ENCODE results near the gene CFAP100.

DNA sequence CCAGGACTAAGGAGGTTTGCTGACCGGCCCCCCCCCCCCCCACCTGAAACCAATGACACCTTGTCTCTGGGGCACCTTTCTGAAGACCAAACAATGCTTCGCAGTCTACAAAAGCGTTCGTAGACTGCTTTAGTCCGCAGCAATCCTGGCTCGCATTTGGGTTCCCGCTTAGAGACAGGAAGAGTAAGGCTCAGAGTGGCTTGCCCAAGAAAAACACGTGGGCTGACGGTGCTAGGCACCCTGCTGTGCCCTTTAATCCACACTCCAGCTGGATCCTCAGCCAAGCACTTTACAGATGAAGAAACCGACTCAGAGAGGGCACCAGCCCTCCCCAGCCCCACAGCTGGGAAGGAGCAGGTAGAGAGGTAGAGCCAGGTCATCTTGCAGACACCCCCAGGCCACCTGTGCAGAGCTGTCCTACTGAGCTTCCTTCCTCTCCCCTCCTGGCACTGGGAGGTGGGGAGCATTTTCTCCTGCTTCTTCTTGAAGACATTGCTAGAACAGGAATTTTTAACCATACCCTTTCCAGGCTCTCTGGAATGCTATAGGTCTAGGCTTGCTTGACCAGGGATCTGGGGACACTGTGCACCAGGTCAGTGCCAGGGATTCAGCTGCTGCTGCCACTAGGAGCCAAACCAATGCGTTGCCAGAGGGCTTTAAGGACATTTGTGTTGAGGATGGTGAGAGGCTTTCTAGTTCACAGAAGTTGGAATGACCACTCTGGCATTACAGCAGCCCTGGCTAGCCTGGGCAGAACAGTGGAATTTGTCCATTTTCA, 36.5 kb upstream of the CFAP100 start:
- TF ChIP-seq, protein P1, sequence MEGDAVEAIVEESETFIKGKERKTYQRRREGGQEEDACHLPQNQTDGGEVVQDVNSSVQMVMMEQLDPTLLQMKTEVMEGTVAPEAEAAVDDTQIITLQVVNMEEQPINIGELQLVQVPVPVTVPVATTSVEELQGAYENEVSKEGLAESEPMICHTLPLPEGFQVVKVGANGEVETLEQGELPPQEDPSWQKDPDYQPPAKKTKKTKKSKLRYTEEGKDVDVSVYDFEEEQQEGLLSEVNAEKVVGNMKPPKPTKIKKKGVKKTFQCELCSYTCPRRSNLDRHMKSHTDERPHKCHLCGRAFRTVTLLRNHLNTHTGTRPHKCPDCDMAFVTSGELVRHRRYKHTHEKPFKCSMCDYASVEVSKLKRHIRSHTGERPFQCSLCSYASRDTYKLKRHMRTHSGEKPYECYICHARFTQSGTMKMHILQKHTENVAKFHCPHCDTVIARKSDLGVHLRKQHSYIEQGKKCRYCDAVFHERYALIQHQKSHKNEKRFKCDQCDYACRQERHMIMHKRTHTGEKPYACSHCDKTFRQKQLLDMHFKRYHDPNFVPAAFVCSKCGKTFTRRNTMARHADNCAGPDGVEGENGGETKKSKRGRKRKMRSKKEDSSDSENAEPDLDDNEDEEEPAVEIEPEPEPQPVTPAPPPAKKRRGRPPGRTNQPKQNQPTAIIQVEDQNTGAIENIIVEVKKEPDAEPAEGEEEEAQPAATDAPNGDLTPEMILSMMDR (conservative IDR thresholded peaks at IDR 0.05 in 1 of 2, IDR thresholded peaks at IDR 0.05 in 1 of 2; ENCODE audit: extremely low read depth in 1 of 2, insufficient read depth in 1 of 2, low read depth in 1 of 2, low read length in 2 of 2) = no peak
- no peak for TF ChIP-seq EZH2 (IDR thresholded peaks at IDR 0.05; ENCODE audit: borderline replicate concordance, low read length)
